Type B pancreatic cell (in vitro differentiated cells): ENCODE measurements around the gene LCN12. TPM values are rescaled to one million over a fixed set of nuclear protein-coding genes. Genes with fewer than 3 reads are reported as not detected.
"Not testable (repeated sequence)": the region's sequence is repeated elsewhere in the genome, so short reads cannot be mapped to it uniquely, and the experiment has no call there.

Experiments used
- DNase-seq: peaks from one replicate; pipeline ENCODE4 v3.0.0; 2021; ENCODE audit warnings: mixed read lengths; ENCODE audit not compliant: unreplicated experiment; ENCODE audit errors: extremely low spot score
- H3K27ac Mint-ChIP-seq: 2 replicates; pipeline ENCODE4 v1.8.0; 2021; ENCODE audit warnings: mild to moderate bottlenecking, mixed read lengths
- H3K27me3 Mint-ChIP-seq: 2 replicates; pipeline ENCODE4 v1.8.0; 2021; ENCODE audit warnings: mixed read lengths
- H3K36me3 Mint-ChIP-seq: 2 replicates; pipeline ENCODE4 v1.8.0; 2021; ENCODE audit warnings: mixed read lengths
- H3K4me1 Mint-ChIP-seq: one replicate; pipeline ENCODE4 v1.8.0; 2021; ENCODE audit warnings: mixed read lengths; ENCODE audit not compliant: unreplicated experiment
- H3K4me3 Mint-ChIP-seq: 2 replicates; pipeline ENCODE4 v1.8.0; 2021; ENCODE audit warnings: mild to moderate bottlenecking, mixed read lengths
- H3K9me3 Mint-ChIP-seq: 2 replicates; pipeline ENCODE4 v1.8.0; 2021; ENCODE audit warnings: mixed read lengths
- total RNA-seq: library from RNA; stranded (reverse); gene quantifications from 2 replicates; pipeline ENCODE4 v1.2.1, GENCODE V29; 2021; ENCODE audit warnings: low replicate concordance
- TF ChIP-seq, protein P1 (sequence below): fragments of 200-600 bp; sonication (generic); conservative IDR thresholded peaks from 2 replicates; pipeline ENCODE4 v1.5.0; 2021; ENCODE audit warnings: antibody characterized with exemption, mild to moderate bottlenecking

LCN12 gene
- total RNA-seq, 1 donor from 2014 or later = 8.3 TPM

DNA sequence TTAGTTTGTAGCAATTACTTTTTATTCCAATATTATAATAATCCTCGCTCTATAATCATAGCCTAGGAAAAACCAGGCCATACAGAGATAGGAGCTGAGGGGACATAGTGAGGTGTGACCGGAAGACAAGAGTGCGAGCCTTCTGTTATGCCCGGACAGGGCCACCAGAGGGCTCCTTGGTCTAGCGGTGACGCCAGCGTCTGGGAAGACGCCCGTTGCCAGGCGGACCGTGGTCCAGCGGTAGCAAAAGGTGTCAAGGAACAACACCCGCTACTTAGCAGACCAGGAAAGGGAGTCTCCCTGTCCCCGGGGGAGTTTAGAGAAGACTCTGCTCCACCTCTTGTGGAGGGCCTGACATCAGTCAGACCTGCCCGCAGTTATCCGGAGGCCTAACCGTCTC is 52.2 kb downstream of the LCN12 start:
- H3K9me3 Mint-ChIP-seq, H3K36me3 Mint-ChIP-seq, H3K27ac Mint-ChIP-seq, H3K4me1 Mint-ChIP-seq, DNase-seq, H3K4me3 Mint-ChIP-seq, H3K27me3 Mint-ChIP-seq: not testable (repeated sequence)
- TF ChIP-seq, protein P1, sequence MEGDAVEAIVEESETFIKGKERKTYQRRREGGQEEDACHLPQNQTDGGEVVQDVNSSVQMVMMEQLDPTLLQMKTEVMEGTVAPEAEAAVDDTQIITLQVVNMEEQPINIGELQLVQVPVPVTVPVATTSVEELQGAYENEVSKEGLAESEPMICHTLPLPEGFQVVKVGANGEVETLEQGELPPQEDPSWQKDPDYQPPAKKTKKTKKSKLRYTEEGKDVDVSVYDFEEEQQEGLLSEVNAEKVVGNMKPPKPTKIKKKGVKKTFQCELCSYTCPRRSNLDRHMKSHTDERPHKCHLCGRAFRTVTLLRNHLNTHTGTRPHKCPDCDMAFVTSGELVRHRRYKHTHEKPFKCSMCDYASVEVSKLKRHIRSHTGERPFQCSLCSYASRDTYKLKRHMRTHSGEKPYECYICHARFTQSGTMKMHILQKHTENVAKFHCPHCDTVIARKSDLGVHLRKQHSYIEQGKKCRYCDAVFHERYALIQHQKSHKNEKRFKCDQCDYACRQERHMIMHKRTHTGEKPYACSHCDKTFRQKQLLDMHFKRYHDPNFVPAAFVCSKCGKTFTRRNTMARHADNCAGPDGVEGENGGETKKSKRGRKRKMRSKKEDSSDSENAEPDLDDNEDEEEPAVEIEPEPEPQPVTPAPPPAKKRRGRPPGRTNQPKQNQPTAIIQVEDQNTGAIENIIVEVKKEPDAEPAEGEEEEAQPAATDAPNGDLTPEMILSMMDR = peak; percentile 63

Other genes with a start within 250 kb of the LCN12 start
- gene DIPK1B, start 239.7 kb upstream of the LCN12 start, total RNA-seq = 40.8 and 48.7 TPM in 2 replicates
- gene LCN10, start 209.3 kb upstream of the LCN12 start, total RNA-seq = not detected in 2 replicates
- not detected in 2 replicates for gene LCN6, start 203.7 kb upstream of the LCN12 start, total RNA-seq
- gene LCN8, start 194.0 kb upstream of the LCN12 start, total RNA-seq = not detected in 2 replicates
- 0.77 and 0.93 TPM in 2 replicates for gene LCN15, start 187.8 kb upstream of the LCN12 start, total RNA-seq
- gene TMEM141, start 160.9 kb upstream of the LCN12 start, total RNA-seq = 62.3 and 98.6 TPM in 2 replicates
- 2.9 and 6.1 TPM in 2 replicates for gene CCDC183, start 155.9 kb upstream of the LCN12 start, total RNA-seq
- 94.2 and 112 TPM in 2 replicates for gene RABL6, start 144.3 kb upstream of the LCN12 start, total RNA-seq
- gene AJM1, start 109.8 kb upstream of the LCN12 start, total RNA-seq = 3.2 and 3.6 TPM in 2 replicates
- gene PHPT1, start 102.9 kb upstream of the LCN12 start, total RNA-seq = 176 and 199 TPM in 2 replicates
- gene MAMDC4, start 99.9 kb upstream of the LCN12 start, total RNA-seq = 18.4 and 29.1 TPM in 2 replicates
- 324 and 342 TPM in 2 replicates for gene EDF1, start 86.0 kb upstream of the LCN12 start, total RNA-seq
- 19.4 and 22.3 TPM in 2 replicates for gene TRAF2, start 65.8 kb upstream of the LCN12 start, total RNA-seq
- 82.8 and 110 TPM in 2 replicates for gene FBXW5, start 7.5 kb upstream of the LCN12 start, total RNA-seq
- 2.8 and 4.1 TPM in 2 replicates for gene C8G, start 7.0 kb upstream of the LCN12 start, total RNA-seq
- gene PTGDS, start 25.2 kb downstream of the LCN12 start, total RNA-seq = 1.4 and 1.7 TPM in 2 replicates
- not detected in 2 replicates for gene LCNL1, start 30.7 kb downstream of the LCN12 start, total RNA-seq
- 63.4 and 100 TPM in 2 replicates for gene PAXX, start 40.1 kb downstream of the LCN12 start, total RNA-seq
- gene CLIC3, start 44.3 kb downstream of the LCN12 start, total RNA-seq = 38.6 and 63.3 TPM in 2 replicates
- 44.7 and 47.7 TPM in 2 replicates for gene ABCA2, start 76.0 kb downstream of the LCN12 start, total RNA-seq
- gene FUT7, start 79.8 kb downstream of the LCN12 start, total RNA-seq = not detected in 2 replicates
- gene NPDC1, start 93.9 kb downstream of the LCN12 start, total RNA-seq = 68.0 and 70.3 TPM in 2 replicates
- gene ENTPD2, start 101.8 kb downstream of the LCN12 start, total RNA-seq = 3.3 and 6.4 TPM in 2 replicates
- gene SAPCD2, start 118.3 kb downstream of the LCN12 start, total RNA-seq = 19.1 and 21.9 TPM in 2 replicates
- gene UAP1L1, start 125.2 kb downstream of the LCN12 start, total RNA-seq = 3.4 and 5.4 TPM in 2 replicates
- 50.3 and 58.9 TPM in 2 replicates for gene MAN1B1, start 134.7 kb downstream of the LCN12 start, total RNA-seq
- 86.5 and 86.7 TPM in 2 replicates for gene DPP7, start 162.5 kb downstream of the LCN12 start, total RNA-seq
- 0.29 and 0.94 TPM in 2 replicates for gene GRIN1, start 186.9 kb downstream of the LCN12 start, total RNA-seq
- 0.77 and 1.4 TPM in 2 replicates for gene LRRC26, start 217.8 kb downstream of the LCN12 start, total RNA-seq
- not detected in 2 replicates for gene TMEM210, start 219.8 kb downstream of the LCN12 start, total RNA-seq
- 63.5 and 65.0 TPM in 2 replicates for gene ANAPC2, start 236.3 kb downstream of the LCN12 start, total RNA-seq
- 64.9 and 74.8 TPM in 2 replicates for gene SSNA1, start 236.4 kb downstream of the LCN12 start, total RNA-seq
- 24.1 and 28.4 TPM in 2 replicates for gene TPRN, start 248.5 kb downstream of the LCN12 start, total RNA-seq